NCI-H2107 treated with DMSO at 0.1 percent for 48 hours (cell line): ENCODE data around the gene NCMAP.
"Not testable (repeated sequence)": the region's sequence is repeated elsewhere in the genome, so short reads cannot be mapped to it uniquely, and the experiment has no call there.

ENCODE experiments used
- DNase-seq: peaks from one replicate; lab custom pipeline; 2025; ENCODE audit not compliant: unreplicated experiment; lab: John Stamatoyannopoulos, UW

The NCMAP gene

DNA sequence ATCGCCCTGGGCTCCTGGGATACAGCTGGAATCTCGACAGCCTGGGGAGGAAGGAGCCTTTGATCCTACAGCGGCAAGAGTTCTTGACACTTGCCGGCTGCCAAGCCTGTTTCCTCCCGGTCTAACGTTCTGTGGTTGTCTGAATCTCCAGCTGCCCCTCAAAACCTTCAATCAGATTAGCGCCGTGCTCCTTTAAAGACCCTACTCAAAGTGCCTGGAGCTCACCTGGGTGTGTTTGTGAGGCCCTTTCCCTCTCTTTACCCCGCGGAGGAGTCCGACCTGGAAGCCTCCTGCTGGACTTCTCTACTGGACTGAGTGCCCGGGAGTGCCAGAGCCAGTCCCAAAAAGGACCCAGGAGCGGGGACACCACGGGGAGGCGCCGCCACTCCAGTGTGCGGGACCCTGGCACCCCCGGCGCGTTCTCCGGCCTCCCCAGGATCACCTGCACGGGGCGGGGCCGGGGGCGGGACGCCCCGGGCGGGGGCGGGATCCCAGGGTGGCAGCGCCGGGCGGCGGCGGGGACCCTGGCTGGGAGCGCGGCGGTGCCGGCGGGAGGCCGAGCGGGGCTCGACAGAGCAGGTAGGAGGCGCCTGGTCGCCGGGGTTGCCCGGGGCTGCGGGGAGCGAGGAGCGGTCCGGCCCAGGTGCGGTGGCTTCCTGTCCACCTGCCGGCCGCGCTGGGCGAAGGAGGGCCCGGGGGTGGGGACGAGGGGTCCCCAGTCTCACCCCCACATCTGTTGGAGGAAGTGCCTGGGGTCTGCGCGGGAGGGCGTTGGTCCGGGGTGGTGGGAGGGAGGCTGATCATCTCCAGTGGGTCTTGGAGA, at the start of gene NCMAP:
Gene NCMAP (plus strand): TSS at position 497 of the 823 bp plus-strand sequence. CDS start 39,344 bp downstream, outside the sequence.
- DNase-seq: no peak

- DNase-seq: no peak
These were observed 49.1 kb upstream of the NCMAP start for GRCh38 chr1:24506691-24507381.

- no peak for DNase-seq
These were observed 48.5 kb upstream of the NCMAP start for GRCh38 chr1:24507405-24507804.

DNA sequence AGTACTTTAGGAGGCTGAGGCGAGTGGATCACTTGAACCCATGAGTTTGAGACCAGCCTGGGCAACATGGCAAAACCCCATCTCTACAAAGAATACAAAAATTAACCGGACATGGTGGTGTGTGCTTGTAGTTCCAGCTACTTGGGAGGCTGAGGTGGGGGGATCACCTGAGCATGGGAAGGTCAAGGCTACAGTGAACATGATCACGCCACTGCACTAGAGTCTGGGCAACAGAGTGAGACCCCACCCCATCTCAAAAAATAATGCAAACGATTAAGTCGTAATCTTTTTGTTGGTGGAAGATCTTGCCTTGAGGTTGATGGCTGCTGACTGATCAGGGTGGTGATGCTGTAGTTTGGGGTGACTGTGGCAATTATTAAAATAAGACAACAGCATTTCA, 47.0 kb upstream of the NCMAP start:
- no peak for DNase-seq

- DNase-seq: no peak
These were observed 42.2 kb upstream of the NCMAP start for GRCh38 chr1:24513706-24514105.

DNA sequence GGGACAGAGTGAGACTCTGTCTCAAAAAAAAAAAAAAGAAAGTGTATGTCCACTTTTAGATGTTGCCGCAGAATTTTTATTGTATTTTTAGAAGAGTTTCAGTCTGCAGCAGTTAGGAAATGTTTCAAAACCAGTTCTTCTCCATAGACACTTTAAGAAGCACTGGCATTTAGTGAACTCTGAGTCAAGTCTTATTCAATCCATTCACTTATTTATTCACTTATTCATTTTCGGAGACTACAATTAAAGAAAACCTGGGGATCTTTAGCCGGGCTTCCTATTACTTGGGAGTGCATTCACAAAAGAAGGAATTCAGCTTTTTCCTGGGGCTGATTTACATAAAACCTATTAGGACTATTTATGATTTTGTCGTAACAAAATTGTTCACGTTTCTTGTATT, 40.9 kb upstream of the NCMAP start:
- no peak for DNase-seq

GRCh38 chr1:24515671-24516209, 40.1 kb upstream of the NCMAP start:
- DNase-seq: not testable (repeated sequence)

DNA sequence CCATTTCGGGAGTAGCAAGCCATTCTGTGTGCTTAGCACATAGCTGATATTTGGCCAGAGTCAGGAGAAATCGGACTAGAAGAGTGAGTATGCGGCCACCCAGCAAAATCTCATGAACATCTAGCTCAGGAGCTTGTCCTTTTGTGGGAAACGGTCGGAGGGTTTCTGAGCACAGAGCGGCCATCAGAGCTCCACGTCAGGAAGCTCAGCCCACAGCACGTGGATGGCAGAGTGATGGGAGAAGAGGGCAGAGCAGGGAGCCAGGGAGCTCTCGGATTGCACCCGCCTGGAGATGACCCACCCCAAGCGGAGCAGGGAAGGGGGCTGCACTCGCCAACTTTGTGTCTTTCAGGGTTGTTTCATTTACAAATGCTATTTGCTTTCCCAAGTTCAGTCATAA, 39.4 kb upstream of the NCMAP start:
- DNase-seq: no peak

DNA sequence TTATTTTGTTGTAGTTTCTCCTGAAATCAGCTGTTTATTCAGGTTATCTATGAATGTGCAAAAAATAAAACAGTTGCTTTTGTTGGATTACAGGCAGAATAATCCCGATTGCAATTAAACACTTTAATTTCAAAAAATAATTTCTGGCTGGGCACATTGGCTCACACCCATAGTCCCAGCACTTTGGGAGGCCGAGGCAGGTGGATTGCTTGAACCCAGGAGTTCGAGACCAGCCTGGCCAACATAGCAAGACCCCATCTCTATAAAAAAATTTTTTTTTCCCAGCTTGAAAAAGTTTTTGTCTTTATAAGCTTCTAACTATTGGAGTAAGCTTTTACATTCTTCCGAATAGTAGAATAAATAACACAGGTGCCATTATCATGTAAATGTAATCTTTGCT, 38.0 kb upstream of the NCMAP start:
- DNase-seq: no peak

GRCh38 chr1:24520282-24520681, 35.6 kb upstream of the NCMAP start:
- not testable (repeated sequence) for DNase-seq

GRCh38 chr1:24525606-24526005, 30.3 kb upstream of the NCMAP start:
- no peak for DNase-seq

GRCh38 chr1:24526045-24526444, 29.8 kb upstream of the NCMAP start:
- DNase-seq: no peak

DNA sequence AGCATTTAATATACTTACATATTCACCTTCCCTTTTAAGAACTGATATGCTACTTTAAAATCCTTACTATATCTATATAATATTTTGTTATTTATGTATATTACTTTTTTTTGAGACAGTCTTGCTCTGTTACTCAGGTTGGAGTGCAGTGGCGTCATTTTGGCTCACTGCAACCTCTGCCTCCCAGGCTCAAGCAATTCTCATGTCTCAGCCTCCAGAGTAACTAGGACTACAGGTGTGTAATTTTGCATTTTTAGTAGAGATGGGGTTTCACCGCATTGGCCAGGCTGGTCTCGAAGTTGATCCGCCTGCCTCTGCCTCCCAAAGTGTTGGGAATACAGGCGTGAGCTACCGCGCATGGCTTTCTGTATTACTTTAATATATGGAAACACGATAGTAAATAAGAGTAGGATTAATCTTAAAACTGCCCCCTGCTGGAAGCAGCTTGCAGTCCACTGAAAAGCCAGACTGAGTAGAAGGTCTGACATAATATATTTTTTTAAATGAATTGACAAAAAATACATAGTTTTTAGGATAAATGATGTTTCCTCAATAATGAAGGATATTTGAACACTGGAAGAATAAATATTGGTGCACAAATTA, 28.8 kb upstream of the NCMAP start:
- DNase-seq: peak; percentile 23

GRCh38 chr1:24528744-24529143, 27.1 kb upstream of the NCMAP start:
- peak; percentile 82 for DNase-seq

- not testable (repeated sequence) for DNase-seq
These were observed 26.6 kb upstream of the NCMAP start for GRCh38 chr1:24529292-24529691.

DNA sequence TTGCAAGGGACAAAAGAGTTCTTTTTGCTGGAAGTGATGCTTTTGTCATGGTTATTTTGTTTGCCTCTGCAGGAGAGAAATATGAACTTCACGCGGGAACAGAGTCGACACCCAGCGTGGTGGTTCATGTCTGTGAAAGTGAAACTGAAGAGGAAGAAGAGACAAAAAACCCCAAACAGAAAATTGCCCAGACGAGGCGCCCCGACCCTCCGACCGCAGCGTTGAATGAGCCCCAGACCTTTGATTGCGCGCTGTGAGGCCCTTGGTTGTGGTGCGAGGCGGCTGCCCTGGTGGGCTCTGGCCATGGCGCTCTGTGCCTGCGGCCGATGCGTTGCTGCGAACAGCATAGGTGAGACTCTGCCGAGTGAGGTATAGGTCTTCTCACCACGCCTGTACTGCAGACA, 20.9 kb upstream of the NCMAP start:
- no peak for DNase-seq

DNA sequence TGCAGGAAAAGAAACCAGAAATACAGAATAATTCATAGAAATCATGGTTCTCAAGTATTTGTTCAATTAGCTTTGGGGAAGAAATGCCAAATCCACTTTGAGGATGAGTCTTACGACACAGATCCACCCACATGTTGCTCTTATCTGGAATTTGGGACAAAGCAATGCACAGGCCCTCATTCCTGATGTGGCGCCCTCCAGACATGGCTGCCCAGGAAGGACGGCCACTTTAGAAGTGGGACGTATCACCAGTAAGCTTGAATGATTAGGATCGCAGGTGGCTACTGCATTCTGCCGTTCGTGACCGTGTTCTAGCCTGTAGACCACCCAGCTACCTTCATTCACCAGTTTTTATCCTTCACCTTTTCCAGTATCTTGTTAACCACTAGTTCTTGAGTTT, 20.1 kb upstream of the NCMAP start:
- no peak for DNase-seq

GRCh38 chr1:24536391-24536840, 19.5 kb upstream of the NCMAP start:
- DNase-seq: peak; percentile 91

- DNase-seq: no peak
These were observed 15.6 kb upstream of the NCMAP start for GRCh38 chr1:24540051-24540905.

DNA sequence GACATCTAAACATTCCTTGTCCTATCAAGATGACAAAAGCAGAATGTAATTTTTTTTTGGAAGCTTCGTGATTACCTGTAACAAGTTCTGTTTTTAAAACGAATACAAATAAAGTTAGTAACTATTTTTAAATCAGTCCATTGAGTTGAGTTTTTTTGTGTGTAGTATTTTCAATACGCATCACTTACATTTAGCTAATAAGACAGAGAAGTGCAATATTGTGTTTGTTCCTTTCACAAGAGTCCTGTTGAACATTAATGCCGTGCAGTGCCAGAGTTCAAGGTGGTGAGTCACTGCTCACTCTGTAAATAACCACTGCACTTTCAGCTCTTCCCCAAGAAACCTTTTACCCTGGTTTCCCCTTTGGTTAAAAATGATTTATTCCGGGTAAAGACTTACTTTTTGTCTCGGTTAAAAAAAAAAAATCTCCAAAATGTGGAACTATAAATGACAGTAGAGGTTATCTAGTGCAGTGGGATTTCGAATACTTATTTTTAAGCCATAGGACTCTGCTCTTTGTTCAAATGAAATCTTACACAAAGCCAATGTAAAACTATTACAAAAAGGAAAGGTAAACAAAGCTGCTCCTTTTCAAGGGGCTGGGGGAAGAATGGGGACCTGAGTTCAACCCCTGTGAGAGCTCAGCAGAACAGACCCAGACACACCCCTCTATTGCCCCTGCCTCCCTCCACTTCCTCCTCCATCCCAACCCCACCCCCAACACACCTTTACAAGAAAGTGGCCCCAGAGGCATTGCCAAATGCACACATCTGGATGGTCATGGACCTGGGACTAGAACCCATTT, 14.8 kb upstream of the NCMAP start:
- DNase-seq: no peak
